Keratinocyte (primary cell): ENCODE measurements around the gene ABCC4. TPM values are rescaled to one million over a fixed set of nuclear protein-coding genes. Genes with fewer than 3 reads are reported as not detected.

Experiments
- DNase-seq: peaks from one replicate; pipeline ENCODE4 v3.0.0-alpha.2; 2011; ENCODE audit warnings: low read depth, missing footprints, low spot score
- FAIRE-seq: peaks from 2 replicates; lab custom pipeline; 2011; peaks lifted over from hg19 to GRCh38; lab: Jason Lieb, UNC
- H2AFZ ChIP-seq: 2 replicates; pipeline ENCODE4 v1.6.0; 2012; ENCODE audit warnings: low read length, control low read depth, inconsistent platforms; ENCODE audit not compliant: control insufficient read depth
- H3K27ac ChIP-seq: 2 replicates; pipeline ENCODE4 v1.5.1; 2011; ENCODE audit warnings: low read length; ENCODE audit not compliant: control insufficient read depth, insufficient read depth
- H3K27me3 ChIP-seq: 3 replicates; pipeline ENCODE4 v1.6.0; 2011; ENCODE audit warnings: low read length; ENCODE audit not compliant: control insufficient read depth, insufficient read depth; ENCODE audit errors: extremely low read depth
- H3K36me3 ChIP-seq, 2 experiments: 2 replicates in 1 of 2; 3 replicates in 1 of 2; pipeline ENCODE4 v1.5.1; 2011; ENCODE audit warnings: low read length in 2 of 2, mild to moderate bottlenecking in 1 of 2; ENCODE audit not compliant: control insufficient read depth in 2 of 2, insufficient read depth in 2 of 2; ENCODE audit errors: extremely low read depth in 1 of 2
- H3K4me1 ChIP-seq: 3 replicates; pipeline ENCODE4 v1.5.1; 2011; ENCODE audit warnings: low read length; ENCODE audit not compliant: control insufficient read depth, insufficient read depth; ENCODE audit errors: extremely low read depth
- H3K4me2 ChIP-seq: 3 replicates; pipeline ENCODE4 v1.6.0; 2011; ENCODE audit warnings: low read depth, low read length; ENCODE audit not compliant: control insufficient read depth, insufficient read depth; ENCODE audit errors: extremely low read depth
- H3K4me3 ChIP-seq, 3 experiments: fragments of 200-600 bp in 1 of 3; sonication (generic) in 1 of 3; 2 replicates in 2 of 3; 3 replicates in 1 of 3; pipeline ENCODE4 v1.5.1; 2011 to 2016; ENCODE audit warnings: low read length in 3 of 3, mild to moderate bottlenecking in 3 of 3, control low read depth in 2 of 3, inconsistent platforms in 1 of 3, low read depth in 1 of 3, mixed read lengths in 1 of 3, mixed run types in 1 of 3, moderate library complexity in 1 of 3; ENCODE audit not compliant: control insufficient read depth in 2 of 3, insufficient read depth in 2 of 3; ENCODE audit errors: extremely low read depth in 1 of 3
- H3K79me2 ChIP-seq: 2 replicates; pipeline ENCODE4 v1.6.0; 2012; ENCODE audit warnings: low read length; ENCODE audit not compliant: control insufficient read depth, insufficient read depth
- H3K9ac ChIP-seq: 3 replicates; pipeline ENCODE4 v1.6.0; 2011; ENCODE audit warnings: low read length; ENCODE audit not compliant: control insufficient read depth, insufficient read depth; ENCODE audit errors: extremely low read depth
- H3K9me1 ChIP-seq: 3 replicates; pipeline ENCODE4 v1.6.0; 2011; ENCODE audit warnings: low read length; ENCODE audit not compliant: control insufficient read depth, insufficient read depth; ENCODE audit errors: extremely low read depth
- H3K9me3 ChIP-seq: 2 replicates; pipeline ENCODE4 v1.5.1; 2012; ENCODE audit warnings: low read depth, low read length; ENCODE audit not compliant: control insufficient read depth
- H4K20me1 ChIP-seq: 3 replicates; pipeline ENCODE4 v1.6.0; 2011; ENCODE audit warnings: low read length; ENCODE audit not compliant: control insufficient read depth, insufficient read depth; ENCODE audit errors: extremely low read depth
- EZH2 ChIP-seq: IDR thresholded peaks from one replicate; pipeline ENCODE4 v1.6.1; 2012; ENCODE audit warnings: inconsistent platforms, mild to moderate bottlenecking, low read length, moderate library complexity
- dilution Hi-C: fragments of 300-500 bp; cut with MboI; formaldehyde crosslinking; loops from one replicate; pipeline ENCODE4 v1.7.0; 2020; ENCODE audit warnings: low sequenced_read_pairs; ENCODE audit not compliant: extremely low pct_ligation_motif_present
- polyA plus RNA-seq, 5 experiments: library from polyadenylated mRNA; depleted of rRNA in 3 of 5; stranded (reverse) in 3 of 5; stranded (forward) in 1 of 5; unstranded in 1 of 5; fragments of >200 nt; gene quantifications; 1 replicate in 1 of 5; 2 replicates in 3 of 5; 3 replicates in 1 of 5; pipeline versions ENCODE4 v1.2.1 to v1.2.3, GENCODE V29; 2011 to 2012; ENCODE audit warnings: missing spikeins in 2 of 5, low read depth in 1 of 5, low replicate concordance in 1 of 5
- TF ChIP-seq, protein P1 (sequence below), 3 experiments: IDR thresholded peaks in 1 of 3; conservative IDR thresholded peaks in 1 of 3; optimal IDR thresholded peaks in 1 of 3; 2 replicates in 2 of 3; 3 replicates in 1 of 3; pipeline versions ENCODE3 to v1.5.1; 2011; ENCODE audit warnings: low read length in 3 of 3, mild to moderate bottlenecking in 3 of 3, moderate library complexity in 2 of 3, control low read depth in 1 of 3, inconsistent platforms in 1 of 3; ENCODE audit not compliant: insufficient read depth in 2 of 3; ENCODE audit errors: extremely low read depth in 1 of 3

ABCC4 gene
- polyA plus RNA-seq, 1 donor (not counting 4 experiments of a cell fraction or from before 2014, with no cell fraction given), result 13.8 TPM

DNA sequence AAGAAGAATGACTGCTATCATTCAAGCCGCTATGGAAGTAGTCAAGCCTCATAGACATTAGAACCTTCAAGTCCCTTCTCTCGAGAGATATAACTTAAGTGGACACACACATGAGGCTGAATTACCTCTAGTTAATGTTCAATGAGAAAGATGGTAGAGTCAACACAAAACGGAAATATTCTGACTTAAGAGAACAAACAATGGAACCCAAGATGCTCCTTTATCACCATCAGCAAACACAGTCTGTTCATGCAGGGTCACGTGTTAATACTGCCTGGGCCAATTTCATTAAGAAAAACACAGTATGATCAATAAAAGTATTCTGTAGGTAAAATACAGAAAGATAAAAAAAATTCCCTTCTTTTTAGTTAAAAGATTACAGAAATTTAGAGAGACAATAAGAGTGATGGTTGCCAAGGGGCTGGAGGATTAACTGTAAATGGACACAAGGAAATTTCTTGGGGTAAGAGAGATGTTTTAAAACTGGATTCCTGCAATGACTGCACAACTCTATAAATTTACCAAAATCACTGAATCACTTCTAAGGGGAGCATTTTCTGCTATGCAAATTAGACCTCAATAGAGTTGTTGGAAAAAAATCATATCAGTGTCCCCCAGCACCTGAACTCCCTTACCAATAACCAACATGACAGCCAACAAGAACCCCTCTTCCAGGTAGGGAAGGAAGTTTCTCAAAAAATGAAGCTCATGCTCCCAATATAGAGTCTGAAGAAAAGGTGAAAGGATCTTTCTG is 256.6 kb downstream of the ABCC4 start:
- Histone ChIP-seq H3K4me1 (no peaks in the 10 kb centered on the region), H3K79me2 (no peaks in the 10 kb centered on the region), H3K9me1 (no peaks in the 10 kb centered on the region), H4K20me1 (no peaks in the 10 kb centered on the region), H3K27me3 (no peaks in the 10 kb centered on the region), H3K4me2 (no peak overlapping the region), H2AFZ (no peak overlapping the region), H3K36me3 (peaks cover 0 to 7% of the 10 kb centered on the region in 2 experiments), H3K4me3 (no peak overlapping the region), H3K9ac (no peak overlapping the region), H3K27ac (no peak overlapping the region), H3K9me3 (no peaks in the 10 kb centered on the region)
- DNase-seq, result no peak
- no peak for FAIRE-seq
- dilution Hi-C loops, result no loop called here
- TF ChIP-seq, protein P1, sequence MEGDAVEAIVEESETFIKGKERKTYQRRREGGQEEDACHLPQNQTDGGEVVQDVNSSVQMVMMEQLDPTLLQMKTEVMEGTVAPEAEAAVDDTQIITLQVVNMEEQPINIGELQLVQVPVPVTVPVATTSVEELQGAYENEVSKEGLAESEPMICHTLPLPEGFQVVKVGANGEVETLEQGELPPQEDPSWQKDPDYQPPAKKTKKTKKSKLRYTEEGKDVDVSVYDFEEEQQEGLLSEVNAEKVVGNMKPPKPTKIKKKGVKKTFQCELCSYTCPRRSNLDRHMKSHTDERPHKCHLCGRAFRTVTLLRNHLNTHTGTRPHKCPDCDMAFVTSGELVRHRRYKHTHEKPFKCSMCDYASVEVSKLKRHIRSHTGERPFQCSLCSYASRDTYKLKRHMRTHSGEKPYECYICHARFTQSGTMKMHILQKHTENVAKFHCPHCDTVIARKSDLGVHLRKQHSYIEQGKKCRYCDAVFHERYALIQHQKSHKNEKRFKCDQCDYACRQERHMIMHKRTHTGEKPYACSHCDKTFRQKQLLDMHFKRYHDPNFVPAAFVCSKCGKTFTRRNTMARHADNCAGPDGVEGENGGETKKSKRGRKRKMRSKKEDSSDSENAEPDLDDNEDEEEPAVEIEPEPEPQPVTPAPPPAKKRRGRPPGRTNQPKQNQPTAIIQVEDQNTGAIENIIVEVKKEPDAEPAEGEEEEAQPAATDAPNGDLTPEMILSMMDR (optimal IDR thresholded peaks at IDR 0.05 in 1 of 3, IDR thresholded peaks at IDR 0.05 in 1 of 3, conservative IDR thresholded peaks at IDR 0.05 in 1 of 3; ENCODE audit: extremely low read depth in 1 of 3, insufficient read depth in 2 of 3, low read length in 3 of 3), result no peak
- TF ChIP-seq EZH2, result no peak

DNA sequence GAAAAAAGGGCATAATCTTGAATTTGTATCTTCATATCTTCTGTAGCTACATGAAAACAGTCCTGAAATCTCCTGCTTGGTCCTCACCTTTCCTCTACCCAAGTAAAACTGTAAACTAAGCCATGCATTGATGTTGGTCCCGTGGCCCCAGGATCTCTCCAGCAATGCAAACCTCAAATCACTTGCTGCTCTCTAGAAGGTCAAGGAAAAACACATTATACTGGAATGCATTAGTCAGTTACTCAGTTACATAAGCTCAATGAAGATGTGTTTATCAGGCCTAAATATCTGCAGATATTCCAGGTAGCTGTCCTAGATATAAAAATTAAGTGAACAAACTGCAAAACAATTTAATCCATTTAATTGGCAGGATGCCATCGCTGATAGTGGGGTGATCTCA is 261.8 kb downstream of the ABCC4 start:
- Histone ChIP-seq H3K36me3 (peaks cover 2 to 7% of the 10 kb centered on the region in 2 experiments), H3K4me1 (no peaks in the 10 kb centered on the region), H3K27me3 (no peaks in the 10 kb centered on the region), H3K4me3 (no peak overlapping the region), H2AFZ (no peak overlapping the region), H3K9me1 (no peaks in the 10 kb centered on the region), H3K9me3 (no peaks in the 10 kb centered on the region), H4K20me1 (no peaks in the 10 kb centered on the region), H3K27ac (no peak overlapping the region), H3K9ac (no peak overlapping the region), H3K79me2 (no peaks in the 10 kb centered on the region), H3K4me2 (no peak overlapping the region)
- dilution Hi-C loops, result no loop called here
- TF ChIP-seq, protein P1 (optimal IDR thresholded peaks at IDR 0.05 in 1 of 3, IDR thresholded peaks at IDR 0.05 in 1 of 3, conservative IDR thresholded peaks at IDR 0.05 in 1 of 3; ENCODE audit: extremely low read depth in 1 of 3, insufficient read depth in 2 of 3, low read length in 3 of 3), result no peak
- TF ChIP-seq EZH2, result no peak
- no peak for DNase-seq
- FAIRE-seq, result no peak
